Naive thymus-derived CD4-positive, alpha-beta T cell (primary cell): Measurements from ENCODE around the gene EXOC1L. TPM values are rescaled to one million over a fixed set of nuclear protein-coding genes. Genes with fewer than 3 reads are reported as not detected.

ENCODE experiments used
- ATAC-seq: fragments of 150-1000 bp; cut with Tn5 transposase; 2 replicates; pipeline ENCODE4 v1.10.0; 2021; ENCODE audit warnings: mild to moderate bottlenecking, moderate library complexity
- CTCF ChIA-PET: fragments of 350-600 bp; sonication (Branson Sonifier 250); formaldehyde crosslinking; loops from one replicate; lab custom pipeline; 2021; ENCODE audit warnings: antibody characterized with exemption; lab: Charles Lee
- POLR2A ChIA-PET: fragments of 350-600 bp; sonication (Branson Sonifier 250); formaldehyde crosslinking; loops from one replicate; lab custom pipeline; 2021; ENCODE audit warnings: antibody characterized with exemption, inconsistent platforms; lab: Charles Lee
- DNase-seq, 9 donors: peaks; one replicate each; pipeline versions ENCODE4 v3.0.0 to v3.0.0-alpha.2; 2020 to 2022; ENCODE audit warnings: mixed read lengths in 1 of 9
- H3K27ac ChIP-seq: one replicate; pipeline ENCODE4 v1.7.0; 2013; ENCODE audit warnings: mild to moderate bottlenecking, low read depth, low read length, moderate library complexity
- H3K27me3 ChIP-seq, 2 donors: one replicate each; pipeline ENCODE4 v1.7.0; 2013; ENCODE audit warnings: low read length in 2 of 2, mild to moderate bottlenecking in 2 of 2, moderate library complexity in 2 of 2; ENCODE audit not compliant: control insufficient read depth in 2 of 2, insufficient read depth in 2 of 2
- H3K36me3 ChIP-seq, 3 experiments: 1 replicate in 2 of 3; 2 replicates in 1 of 3; pipeline ENCODE4 v1.7.0; 2013; ENCODE audit warnings: low read length in 3 of 3, mild to moderate bottlenecking in 3 of 3, moderate library complexity in 1 of 3; ENCODE audit not compliant: insufficient read depth in 3 of 3, control insufficient read depth in 2 of 3
- H3K4me1 ChIP-seq, 2 donors: one replicate each; pipeline ENCODE4 v1.7.0; 2013; ENCODE audit warnings: low read length in 2 of 2, mild to moderate bottlenecking in 2 of 2, moderate library complexity in 1 of 2; ENCODE audit not compliant: control insufficient read depth in 2 of 2, insufficient read depth in 2 of 2
- H3K4me3 ChIP-seq: 2 replicates; pipeline ENCODE4 v1.7.0; 2013; ENCODE audit warnings: mild to moderate bottlenecking, low read length
- H3K9me3 ChIP-seq, 3 experiments: 1 replicate in 2 of 3; 2 replicates in 1 of 3; pipeline ENCODE4 v1.7.0; 2013; ENCODE audit warnings: low read length in 3 of 3; ENCODE audit not compliant: control insufficient read depth in 2 of 3
- H3K27ac Mint-ChIP-seq, 9 donors: one replicate each; pipeline ENCODE4 v1.8.0; 2020 to 2022; ENCODE audit warnings: mixed read lengths in 9 of 9, mild to moderate bottlenecking in 8 of 9, moderate library complexity in 5 of 9, inconsistent platforms in 2 of 9
- H3K27me3 Mint-ChIP-seq, 5 donors: one replicate each; pipeline ENCODE4 v1.8.0; 2021 to 2022; ENCODE audit warnings: mixed read lengths in 5 of 5, mild to moderate bottlenecking in 1 of 5
- H3K36me3 Mint-ChIP-seq, 5 donors: one replicate each; pipeline ENCODE4 v1.8.0; 2020 to 2022; ENCODE audit warnings: mixed read lengths in 5 of 5, mild to moderate bottlenecking in 3 of 5, inconsistent platforms in 1 of 5
- H3K4me1 Mint-ChIP-seq, 7 donors: one replicate each; pipeline ENCODE4 v1.8.0; 2020 to 2022; ENCODE audit warnings: mixed read lengths in 7 of 7, mild to moderate bottlenecking in 3 of 7, inconsistent platforms in 1 of 7
- H3K4me3 Mint-ChIP-seq, 10 donors: one replicate each; pipeline ENCODE4 v1.8.0; 2020 to 2022; ENCODE audit warnings: mild to moderate bottlenecking in 10 of 10, mixed read lengths in 10 of 10, moderate library complexity in 6 of 10, inconsistent platforms in 2 of 10
- H3K9me3 Mint-ChIP-seq, 11 donors: one replicate each; pipeline ENCODE4 v1.8.0; 2020 to 2022; ENCODE audit warnings: mixed read lengths in 11 of 11, mild to moderate bottlenecking in 4 of 11, inconsistent platforms in 1 of 11, moderate library complexity in 1 of 11
- intact Hi-C, 2 donors: fragments of 100-400 bp; cut with micrococcal nuclease; formaldehyde crosslinking; loops; one replicate each; pipeline ENCODE4 v1.15.1; 2023
- polyA plus RNA-seq, 2 donors: library from polyadenylated mRNA; unstranded; fragments of 300-500 nt; fragmentation: Illumina TruSeq; gene quantifications; one replicate each; pipeline ENCODE4 v1.2.3, GENCODE V29; 2021
- total RNA-seq, 6 experiments: library from RNA in 5 of 6; stranded (reverse) in 5 of 6; gene quantifications; 1 replicate in 5 of 6; 2 replicates in 1 of 6; pipeline ENCODE4 v1.2.3 and lab custom pipeline; 2021 to 2026

Gene EXOC1L
- total and polyA plus RNA-seq, 7 experiments from 2014 or later = not detected

- H3K4me3 ChIP-seq = no peak overlapping the region
- no peaks in the 10 kb centered on the region for H3K36me3 ChIP-seq
- ChIA-PET POLR2A (no interaction called here), CTCF (interaction anchor here (1.4 kb wide), 1 partner anchor 49 kb away, joined by 4 read pairs; no protein-coding TSS in a partner anchor)
- no peaks in the 10 kb centered on the region for H3K27me3 ChIP-seq
- H3K4me1 ChIP-seq = no peaks in the 10 kb centered on the region
- peaks cover 2 to 9% (median 8%) of the 10 kb centered on the region in 7 donors for H3K4me1 Mint-ChIP-seq
- intact Hi-C loops = no loop called here
- peaks cover 0 to 3% (median 0%) of the 10 kb centered on the region in 5 donors for H3K36me3 Mint-ChIP-seq
- H3K27me3 Mint-ChIP-seq = peaks cover 11 to 28% (median 18%) of the 10 kb centered on the region in 5 donors
- H3K27ac ChIP-seq = no peak overlapping the region
- no peak overlapping the region for H3K4me3 Mint-ChIP-seq
- H3K9me3 ChIP-seq = no peaks in the 10 kb centered on the region
- peaks cover 0 to 8% (median 0%) of the 10 kb centered on the region in 11 donors for H3K9me3 Mint-ChIP-seq
- DNase-seq (no peak), ATAC-seq (no peak)
- H3K27ac Mint-ChIP-seq = no peak overlapping the region
Measured at GRCh38 chr4:55817691-55818090, 1.9 kb upstream of the EXOC1L start.

- Mint-ChIP-seq H3K9me3 (peaks cover 0 to 8% (median 0%) of the 10 kb centered on the region in 11 donors), H3K27me3 (peaks cover 14 to 33% (median 18%) of the 10 kb centered on the region in 5 donors), H3K27ac (no peak overlapping the region), H3K36me3 (peaks cover 0 to 3% (median 0%) of the 10 kb centered on the region in 5 donors), H3K4me3 (peak overlapping the region in 1 of 10 donors; percentile 77), H3K4me1 (peaks cover 2 to 9% (median 8%) of the 10 kb centered on the region in 7 donors)
- ChIA-PET CTCF (no interaction called here), POLR2A (no interaction called here)
- H3K4me3 ChIP-seq = no peak overlapping the region
- intact Hi-C loops = no loop called here
- no peaks in the 10 kb centered on the region for H3K4me1 ChIP-seq
- no peak for ATAC-seq
- H3K27ac ChIP-seq = no peak overlapping the region
- no peaks in the 10 kb centered on the region for H3K36me3 ChIP-seq
- no peaks in the 10 kb centered on the region for H3K27me3 ChIP-seq
- no peak for DNase-seq
- H3K9me3 ChIP-seq = no peaks in the 10 kb centered on the region
Measured at GRCh38 chr4:55820279-55820678, 689 bp downstream of the EXOC1L start.

GRCh38 chr4:55822329-55822728 lies 2.7 kb downstream of the EXOC1L start:
- intact Hi-C loops = no loop called here
- POLR2A ChIA-PET = interaction anchor here (0.7 kb wide), 1 partner anchor 138 kb away, joined by 3 read pairs; no protein-coding TSS in a partner anchor
- Mint-ChIP-seq H3K27me3 (peaks cover 18 to 33% (median 19%) of the 10 kb centered on the region in 5 donors), H3K4me1 (peaks cover 2 to 9% (median 8%) of the 10 kb centered on the region in 7 donors), H3K9me3 (peaks cover 0 to 1% (median 0%) of the 10 kb centered on the region in 11 donors), H3K36me3 (no peaks in the 10 kb centered on the region), H3K4me3 (no peak overlapping the region), H3K27ac (no peak overlapping the region)
- Histone ChIP-seq H3K36me3 (no peaks in the 10 kb centered on the region), H3K27ac (no peak overlapping the region), H3K27me3 (no peaks in the 10 kb centered on the region), H3K4me1 (no peaks in the 10 kb centered on the region), H3K9me3 (no peaks in the 10 kb centered on the region), H3K4me3 (no peak overlapping the region)
- no peak for ATAC-seq
- no peak for DNase-seq
- CTCF ChIA-PET = no interaction called here

GRCh38 chr4:55824865-55825264 lies 5.3 kb downstream of the EXOC1L start:
- Histone ChIP-seq H3K36me3 (no peaks in the 10 kb centered on the region), H3K27me3 (no peaks in the 10 kb centered on the region), H3K9me3 (no peaks in the 10 kb centered on the region), H3K4me1 (no peaks in the 10 kb centered on the region), H3K4me3 (no peak overlapping the region), H3K27ac (no peak overlapping the region)
- POLR2A ChIA-PET = no interaction called here
- no peak for DNase-seq
- CTCF ChIA-PET = no interaction called here
- Mint-ChIP-seq H3K4me1 (peaks cover 0 to 2% (median under 1%) of the 10 kb centered on the region in 7 donors), H3K9me3 (peaks cover 0 to 1% (median 0%) of the 10 kb centered on the region in 11 donors), H3K36me3 (no peaks in the 10 kb centered on the region), H3K27me3 (peaks cover 9 to 35% (median 17%) of the 10 kb centered on the region in 5 donors), H3K27ac (no peak overlapping the region), H3K4me3 (no peak overlapping the region)
- ATAC-seq = no peak
- intact Hi-C loops = no loop called here

GRCh38 chr4:55826986-55827385 lies 7.4 kb downstream of the EXOC1L start:
- POLR2A ChIA-PET = no interaction called here
- CTCF ChIA-PET = no interaction called here
- Mint-ChIP-seq H3K36me3 (no peaks in the 10 kb centered on the region), H3K4me3 (no peak overlapping the region), H3K4me1 (no peaks in the 10 kb centered on the region), H3K27me3 (peaks cover 12 to 33% (median 16%) of the 10 kb centered on the region in 5 donors), H3K9me3 (peaks cover 0 to 1% (median 0%) of the 10 kb centered on the region in 11 donors), H3K27ac (no peak overlapping the region)
- H3K4me3 ChIP-seq = no peak overlapping the region
- intact Hi-C loops = no loop called here
- ATAC-seq (no peak), DNase-seq (no peak)
- no peaks in the 10 kb centered on the region for H3K4me1 ChIP-seq
- H3K27me3 ChIP-seq = no peaks in the 10 kb centered on the region
- no peak overlapping the region for H3K27ac ChIP-seq
- H3K9me3 ChIP-seq = no peaks in the 10 kb centered on the region
- H3K36me3 ChIP-seq = no peaks in the 10 kb centered on the region

- ATAC-seq (no peak), DNase-seq (no peak)
- no peak overlapping the region for H3K27ac ChIP-seq
- intact Hi-C loops = no loop called here
- H3K9me3 ChIP-seq = no peaks in the 10 kb centered on the region
- Mint-ChIP-seq H3K27ac (no peak overlapping the region), H3K36me3 (no peaks in the 10 kb centered on the region), H3K9me3 (peaks cover 0 to 1% (median 0%) of the 10 kb centered on the region in 11 donors), H3K4me3 (no peak overlapping the region), H3K4me1 (no peaks in the 10 kb centered on the region), H3K27me3 (peaks cover 8 to 32% (median 15%) of the 10 kb centered on the region in 5 donors)
- POLR2A ChIA-PET = no interaction called here
- no peaks in the 10 kb centered on the region for H3K27me3 ChIP-seq
- no peaks in the 10 kb centered on the region for H3K36me3 ChIP-seq
- H3K4me3 ChIP-seq = no peak overlapping the region
- CTCF ChIA-PET = no interaction called here
- H3K4me1 ChIP-seq = no peaks in the 10 kb centered on the region
Measured at GRCh38 chr4:55827582-55827981, 8.0 kb downstream of the EXOC1L start.

GRCh38 chr4:55830048-55830447 lies 10.5 kb downstream of the EXOC1L start:
- no peak overlapping the region for H3K27ac ChIP-seq
- no peaks in the 10 kb centered on the region for H3K4me1 ChIP-seq
- H3K9me3 Mint-ChIP-seq = peaks cover 0 to 4% (median 0%) of the 10 kb centered on the region in 11 donors
- H3K36me3 ChIP-seq = no peaks in the 10 kb centered on the region
- peaks cover 8 to 39% (median 21%) of the 10 kb centered on the region in 5 donors for H3K27me3 Mint-ChIP-seq
- H3K27ac Mint-ChIP-seq = no peak overlapping the region
- ChIA-PET CTCF (no interaction called here), POLR2A (no interaction called here)
- no peaks in the 10 kb centered on the region for H3K27me3 ChIP-seq
- H3K4me3 Mint-ChIP-seq = no peak overlapping the region
- intact Hi-C loops = no loop called here
- no peaks in the 10 kb centered on the region for H3K36me3 Mint-ChIP-seq
- H3K4me3 ChIP-seq = no peak overlapping the region
- no peak for ATAC-seq
- H3K9me3 ChIP-seq = no peaks in the 10 kb centered on the region
- no peak for DNase-seq
- H3K4me1 Mint-ChIP-seq = no peaks in the 10 kb centered on the region
